Neural progenitor cell (in vitro differentiated cells): ENCODE data around the gene RALBP1.

Experiments
- CTCF ChIP-seq: fragments of 200-600 bp; sonication (generic); IDR thresholded peaks from 2 replicates; pipeline ENCODE4 v1.5.1; 2017; ENCODE audit warnings: antibody characterized with exemption, mild to moderate bottlenecking
- EZH2 ChIP-seq: fragments of 200-600 bp; sonication (generic); IDR thresholded peaks from 2 replicates; pipeline ENCODE4 v1.6.1; 2017; ENCODE audit warnings: antibody characterized with exemption, mild to moderate bottlenecking, moderate library complexity

DNA sequence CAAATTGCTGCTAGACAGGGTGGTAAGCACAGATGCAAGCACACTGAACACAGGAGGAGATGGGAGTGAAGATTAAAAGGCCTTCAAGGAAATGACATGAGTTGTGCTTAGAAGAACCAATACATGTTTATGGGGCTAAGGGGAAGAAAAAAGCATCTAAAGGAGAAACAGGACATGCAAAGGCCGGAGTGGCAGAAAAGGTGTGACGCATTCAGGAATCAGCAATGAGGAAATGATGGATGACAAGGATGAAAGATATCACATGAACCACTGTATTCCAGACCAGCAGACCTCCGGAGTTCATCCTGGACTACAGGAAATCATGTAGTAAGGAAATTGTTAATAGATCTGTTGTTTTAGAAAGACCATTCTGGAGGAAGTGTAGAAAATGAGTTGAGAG is 96.2 kb downstream of the RALBP1 start:
- TF ChIP-seq CTCF (no peak), EZH2 (no peak)
